ENCODE results near the gene IL4R. TPM values are rescaled to one million over a fixed set of nuclear protein-coding genes. Genes with fewer than 3 reads are reported as not detected.
A peak's percentile ranks its signal among the peaks of the same experiment; 100 is the strongest.

The IL4R gene
- total RNA-seq, 1 donor from 2014 or later: 135 TPM

- DNase-seq (ENCODE audit: low spot score): no peak
Measured at GRCh38 chr16:27315333-27316037, 1.7 kb downstream of the IL4R start.

DNA sequence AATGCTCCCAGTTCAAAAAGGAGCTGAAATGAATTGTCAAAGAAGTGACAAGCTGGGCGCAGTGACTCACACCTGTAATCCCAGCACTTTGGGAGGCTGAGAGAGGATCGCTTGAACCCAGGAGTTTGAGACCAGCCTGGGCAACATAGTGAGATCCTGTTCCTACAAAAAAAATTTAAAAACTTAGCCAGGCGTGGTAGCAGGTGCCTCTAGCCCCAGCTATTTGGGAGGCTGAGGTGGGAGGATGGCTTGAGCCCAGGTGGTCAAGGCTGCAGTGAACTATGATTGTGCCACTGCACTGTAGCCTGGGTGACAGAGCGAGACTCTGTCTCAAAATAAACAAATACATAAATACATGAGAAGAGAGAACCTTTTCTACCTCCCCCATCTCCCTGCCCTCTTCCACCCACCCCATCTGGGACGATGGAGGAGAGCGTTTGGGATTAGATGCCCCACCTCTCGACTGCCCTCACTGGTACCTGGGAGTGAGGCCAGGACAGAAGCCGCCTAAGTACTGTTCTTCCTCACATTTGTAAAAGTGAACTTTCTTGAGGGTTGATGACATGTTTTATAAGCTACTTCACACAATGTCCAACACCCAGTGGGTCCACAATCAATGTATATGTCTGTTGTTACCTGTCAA, 2.4 kb downstream of the IL4R start:
- no peak for DNase-seq (ENCODE audit: low spot score)

GRCh38 chr16:27317320-27317719, 3.5 kb downstream of the IL4R start:
- no peak for DNase-seq (ENCODE audit: low spot score)

DNA sequence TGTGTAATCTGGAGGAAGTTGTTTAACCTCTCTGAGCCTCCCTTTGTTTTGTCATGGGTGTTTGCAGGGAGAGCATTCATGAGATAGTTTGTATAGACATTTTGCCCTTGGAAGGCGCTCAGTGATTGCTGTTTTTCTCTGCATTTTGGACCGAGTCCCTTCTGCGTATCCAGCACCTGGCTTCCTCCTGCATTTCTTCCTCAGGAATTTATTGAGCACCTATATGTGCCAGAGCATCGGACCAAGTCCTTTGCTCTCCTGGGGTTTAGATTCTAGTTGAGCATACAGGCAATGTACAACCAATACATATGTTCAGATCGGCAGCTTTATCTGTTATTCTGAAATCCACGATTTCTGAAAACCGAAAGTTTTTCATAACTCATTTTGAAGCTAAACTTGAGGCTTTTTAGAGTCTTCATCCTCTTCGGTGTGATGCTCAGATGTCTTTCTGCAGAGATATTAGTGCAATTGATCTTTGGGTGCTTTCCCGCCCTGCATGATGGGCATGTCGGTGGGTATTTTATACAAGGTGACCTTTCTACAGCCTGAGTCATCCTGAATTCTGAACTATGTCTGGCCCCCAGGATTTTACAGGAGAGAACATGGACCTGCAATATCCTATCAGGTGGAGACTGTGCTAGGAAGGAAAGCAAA, 4.1 kb downstream of the IL4R start:
- DNase-seq (ENCODE audit: low spot score): no peak

DNA sequence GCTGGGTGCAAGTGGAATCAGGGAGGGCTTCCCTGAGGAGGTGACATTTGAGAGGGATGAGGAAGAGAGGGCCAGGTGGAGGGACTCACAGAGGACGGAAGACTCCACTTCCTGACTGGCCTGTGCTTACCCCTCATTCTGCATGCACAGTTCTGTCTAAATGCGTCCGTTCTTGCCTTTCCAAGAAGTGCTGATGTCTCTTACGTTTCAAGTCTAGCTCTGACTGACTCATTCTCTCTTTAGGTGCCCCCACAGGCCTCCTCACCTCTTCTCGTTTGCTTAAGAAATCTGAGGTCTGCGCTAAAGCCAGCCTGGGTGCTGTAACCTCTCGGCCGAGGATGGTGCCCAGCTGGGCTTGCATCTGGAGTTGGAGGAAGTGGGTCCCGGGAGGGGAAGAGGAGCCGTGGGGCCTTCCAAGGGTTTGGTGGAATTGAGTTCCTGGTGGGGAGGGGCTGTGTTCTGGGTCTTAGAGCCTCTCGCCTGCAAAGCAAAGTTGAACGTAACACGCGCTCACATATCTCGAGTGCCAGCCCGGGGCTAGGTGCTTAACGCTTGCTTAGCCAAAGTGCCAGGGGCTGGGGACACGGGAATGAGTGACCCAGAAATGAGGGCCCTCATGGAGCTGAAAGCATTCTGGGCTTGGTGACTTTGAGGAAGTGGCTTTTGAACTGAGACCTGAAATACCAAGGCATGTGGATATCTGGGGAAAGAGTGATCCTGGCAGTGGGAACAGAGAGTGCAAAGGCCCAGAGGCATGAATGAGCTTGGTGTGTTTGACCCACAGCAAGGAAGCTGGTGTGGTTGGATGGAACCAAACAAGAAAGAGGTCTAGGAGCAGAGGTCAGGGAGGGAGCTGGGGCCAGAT, 4.8 kb downstream of the IL4R start:
- no peak for DNase-seq (ENCODE audit: low spot score)

GRCh38 chr16:27319257-27319965, 5.6 kb downstream of the IL4R start:
- no peak for DNase-seq (ENCODE audit: low spot score)

DNA sequence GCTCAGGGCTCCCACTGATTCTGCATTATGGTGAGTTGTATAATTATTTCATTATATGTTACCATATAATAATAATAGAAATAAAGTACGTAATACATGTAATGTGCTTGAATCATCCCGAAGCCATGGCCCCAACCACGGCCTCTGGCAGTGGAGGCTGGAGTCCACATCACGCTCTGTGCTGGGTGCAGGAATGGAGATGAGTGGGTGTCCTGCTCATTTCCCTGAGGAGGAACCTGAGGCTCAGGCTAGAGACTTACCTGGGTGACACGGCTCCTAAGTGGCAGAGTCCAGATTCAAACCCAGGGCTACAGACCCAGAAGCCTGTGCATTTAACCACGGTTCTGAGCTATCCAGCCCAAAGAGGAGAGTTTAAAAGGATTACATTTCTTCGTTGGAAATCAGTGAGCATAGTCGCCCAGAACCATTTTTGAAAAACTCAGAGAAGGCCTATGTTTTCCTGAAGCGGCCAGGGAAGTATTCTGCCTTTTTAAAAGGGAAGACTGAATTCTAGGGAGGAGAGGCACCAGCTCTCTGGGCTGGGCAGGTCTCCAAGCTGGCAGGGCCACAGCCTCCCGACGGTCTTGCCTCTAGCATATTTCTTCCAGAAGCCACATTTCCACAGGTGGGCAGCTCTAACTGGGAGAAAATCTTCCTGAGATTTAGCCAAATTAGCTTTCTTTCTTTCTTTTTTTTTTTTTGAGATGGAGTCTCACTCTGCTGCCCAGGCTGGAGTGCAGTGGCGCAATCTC, 6.7 kb downstream of the IL4R start:
- no peak for DNase-seq (ENCODE audit: low spot score)

GRCh38 chr16:27321013-27321915, 7.5 kb downstream of the IL4R start:
- no peak for DNase-seq (ENCODE audit: low spot score)

DNA sequence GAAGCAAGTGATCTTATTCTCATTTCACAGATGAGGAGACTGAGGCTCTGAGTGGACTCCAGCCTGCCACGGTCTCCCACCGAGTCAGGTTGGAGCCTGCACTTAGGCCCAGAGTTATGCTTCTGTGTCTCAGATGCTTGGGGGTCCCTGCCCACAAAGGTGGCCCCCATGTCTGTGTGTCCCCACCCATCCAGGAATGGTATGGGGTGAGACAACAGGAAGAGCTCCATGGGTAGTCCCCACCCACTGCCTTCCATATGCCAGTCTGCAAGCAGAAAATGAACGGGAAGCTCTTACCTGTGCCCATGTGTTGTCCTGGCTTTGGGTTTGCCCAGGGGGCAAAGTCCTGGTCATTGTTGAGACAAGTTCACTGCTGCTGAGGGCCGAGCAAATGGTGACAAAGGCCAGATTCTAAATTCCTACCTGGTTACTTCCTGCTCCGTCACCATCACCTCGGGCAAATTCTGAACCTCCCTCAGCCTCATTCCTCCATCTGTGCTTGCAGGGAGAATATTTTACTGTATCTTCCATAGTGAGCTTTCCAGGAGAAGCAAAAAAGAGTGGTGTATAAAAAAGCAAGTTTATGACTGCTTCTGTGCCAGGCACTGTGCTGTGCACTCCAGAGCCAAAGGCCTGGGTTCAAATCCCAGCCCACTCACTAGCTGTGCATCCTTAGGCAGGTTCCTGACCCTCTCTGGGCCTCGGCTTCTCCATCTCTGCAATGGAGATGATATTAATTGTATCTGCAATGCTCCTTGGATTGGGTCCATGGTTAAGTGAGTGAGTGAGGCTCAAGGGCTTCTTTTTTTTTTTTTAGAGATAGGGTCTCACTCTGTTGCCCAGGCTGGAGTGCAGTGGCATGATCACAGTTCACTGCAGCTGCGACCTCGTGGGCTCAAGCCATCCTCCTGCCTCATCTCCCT, 9.3 kb downstream of the IL4R start:
- DNase-seq (ENCODE audit: low spot score): peak; percentile 77

DNA sequence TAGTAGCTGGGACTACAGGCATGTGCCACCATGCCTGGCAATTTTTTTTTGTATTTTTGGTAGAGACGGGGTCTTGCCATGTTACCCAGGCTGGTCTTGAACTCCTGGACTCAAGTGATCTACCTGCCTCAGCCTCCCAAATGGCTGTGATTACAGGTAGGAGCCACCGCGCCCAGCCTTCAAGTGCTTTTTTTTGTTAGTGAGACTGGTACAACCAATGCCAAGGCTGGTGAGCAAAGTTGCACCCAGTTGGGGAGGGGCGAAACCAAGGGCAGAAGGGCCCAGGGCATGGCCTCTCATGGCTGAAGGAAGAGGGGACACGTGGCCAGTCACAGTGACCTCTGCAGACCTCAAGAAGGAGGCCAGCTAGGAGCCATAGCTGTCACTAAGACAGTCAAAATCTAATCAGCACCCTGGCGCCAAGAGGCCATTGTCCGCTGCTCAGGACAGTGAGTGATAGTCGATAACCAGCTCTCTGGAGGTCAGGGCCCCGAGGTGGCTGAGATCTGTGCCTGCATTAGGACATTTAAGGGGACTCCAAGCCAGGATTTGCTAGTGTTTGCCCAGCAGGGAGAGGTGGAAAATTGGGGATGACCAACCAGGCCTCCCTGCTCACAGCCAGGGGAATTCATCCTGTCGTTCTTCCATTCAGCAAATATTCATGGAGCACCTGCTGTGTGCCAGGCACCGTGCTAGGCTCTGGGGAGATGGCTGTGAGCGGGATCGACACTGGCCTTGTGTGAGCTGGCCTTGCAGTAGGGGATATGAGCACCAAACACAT, 10.2 kb downstream of the IL4R start:
- DNase-seq (ENCODE audit: low spot score): no peak

- DNase-seq (ENCODE audit: low spot score): no peak
Measured at GRCh38 chr16:27324851-27325301, 11.1 kb downstream of the IL4R start.

GRCh38 chr16:27325736-27326135, 12.0 kb downstream of the IL4R start:
- DNase-seq (ENCODE audit: low spot score): no peak

DNA sequence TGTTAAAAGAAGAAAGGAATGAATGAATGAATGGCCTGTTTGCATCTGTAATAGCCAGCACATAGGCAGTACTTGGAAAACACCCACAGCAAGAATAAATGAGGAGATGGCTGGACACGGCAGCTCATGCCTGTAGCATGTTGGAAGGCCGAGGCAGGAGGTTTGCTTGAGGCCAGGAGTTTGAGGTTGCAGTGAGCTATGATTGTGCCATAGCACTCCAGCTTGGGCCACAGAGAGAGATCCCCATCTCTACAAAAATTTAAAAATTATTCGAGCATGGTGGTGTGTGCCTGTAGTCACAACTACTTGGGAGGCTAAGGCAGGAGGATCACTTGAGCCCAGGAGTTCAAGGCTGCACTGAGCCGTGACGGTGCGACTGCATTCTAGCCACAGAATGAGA, 12.5 kb downstream of the IL4R start:
- no peak for DNase-seq (ENCODE audit: low spot score)

- peak; percentile 86 for DNase-seq (ENCODE audit: low spot score)
Measured at GRCh38 chr16:27326738-27327585, 13.2 kb downstream of the IL4R start.

- DNase-seq (ENCODE audit: low spot score): no peak
Measured at GRCh38 chr16:27327586-27327915, 13.8 kb downstream of the IL4R start.

- no peak for DNase-seq (ENCODE audit: low spot score)
Measured at GRCh38 chr16:27328937-27329336, 15.2 kb downstream of the IL4R start.

All from ureter (tissue), 1 donor.